Lower leg skin (tissue), 3 donors: ENCODE results near the gene PACRG.

Experiments
- POLR2A ChIP-seq, 2 donors: fragments of 450-650 bp; IDR thresholded peaks; one replicate each; pipeline ENCODE4 v1.6.1; 2016 to 2017; ENCODE audit warnings: antibody characterized with exemption in 2 of 2, mild to moderate bottlenecking in 1 of 2, moderate library complexity in 1 of 2
- TF ChIP-seq, protein P1 (sequence below), 3 donors: fragments of 450-650 bp; IDR thresholded peaks; one replicate each; pipeline ENCODE4 v1.5.1; 2016; ENCODE audit warnings: antibody characterized with exemption in 3 of 3, mild to moderate bottlenecking in 3 of 3, moderate library complexity in 2 of 3

DNA sequence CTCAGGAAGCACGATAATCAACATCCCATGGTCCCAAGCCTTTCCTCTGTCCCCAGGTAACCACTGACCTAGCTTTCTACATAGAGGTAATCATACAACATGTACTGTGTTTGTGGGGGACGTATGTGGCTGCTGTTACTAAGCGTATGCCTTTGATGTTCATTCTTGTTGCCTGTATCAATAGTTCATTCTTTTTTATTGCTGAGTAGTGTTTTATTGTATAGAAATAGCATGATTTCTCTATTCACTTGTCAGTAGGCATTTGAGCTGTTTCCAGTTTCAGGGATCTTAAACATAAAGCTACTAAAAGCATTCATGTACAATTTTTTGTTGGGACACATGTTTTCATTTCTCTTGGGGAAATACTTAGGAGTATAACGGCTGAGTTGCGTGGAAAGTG is 185.4 kb downstream of the PACRG start:
- TF ChIP-seq, protein P1, sequence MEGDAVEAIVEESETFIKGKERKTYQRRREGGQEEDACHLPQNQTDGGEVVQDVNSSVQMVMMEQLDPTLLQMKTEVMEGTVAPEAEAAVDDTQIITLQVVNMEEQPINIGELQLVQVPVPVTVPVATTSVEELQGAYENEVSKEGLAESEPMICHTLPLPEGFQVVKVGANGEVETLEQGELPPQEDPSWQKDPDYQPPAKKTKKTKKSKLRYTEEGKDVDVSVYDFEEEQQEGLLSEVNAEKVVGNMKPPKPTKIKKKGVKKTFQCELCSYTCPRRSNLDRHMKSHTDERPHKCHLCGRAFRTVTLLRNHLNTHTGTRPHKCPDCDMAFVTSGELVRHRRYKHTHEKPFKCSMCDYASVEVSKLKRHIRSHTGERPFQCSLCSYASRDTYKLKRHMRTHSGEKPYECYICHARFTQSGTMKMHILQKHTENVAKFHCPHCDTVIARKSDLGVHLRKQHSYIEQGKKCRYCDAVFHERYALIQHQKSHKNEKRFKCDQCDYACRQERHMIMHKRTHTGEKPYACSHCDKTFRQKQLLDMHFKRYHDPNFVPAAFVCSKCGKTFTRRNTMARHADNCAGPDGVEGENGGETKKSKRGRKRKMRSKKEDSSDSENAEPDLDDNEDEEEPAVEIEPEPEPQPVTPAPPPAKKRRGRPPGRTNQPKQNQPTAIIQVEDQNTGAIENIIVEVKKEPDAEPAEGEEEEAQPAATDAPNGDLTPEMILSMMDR (IDR thresholded peaks at IDR 0.05), result no peak
- TF ChIP-seq POLR2A (IDR thresholded peaks at IDR 0.05), result no peak
